Prostate gland (tissue), 2 donors: ENCODE data around the gene BAG5.

Experiments
- CTCF ChIP-seq, 4 experiments: fragments of 200-600 bp in 2 of 4; fragments of 450-650 bp in 2 of 4; sonication (generic) in 2 of 4; IDR thresholded peaks; 1 replicate in 3 of 4; 2 replicates in 1 of 4; pipeline ENCODE4 v1.5.1; 2016 to 2019; ENCODE audit warnings: antibody characterized with exemption in 4 of 4, mild to moderate bottlenecking in 2 of 4, moderate library complexity in 2 of 4
- POLR2A ChIP-seq: fragments of 450-650 bp; IDR thresholded peaks from one replicate; pipeline ENCODE4 v1.6.1; 2016; ENCODE audit warnings: antibody characterized with exemption, mild to moderate bottlenecking

- no peak for TF ChIP-seq POLR2A
- no peak for TF ChIP-seq CTCF (IDR thresholded peaks at IDR 0.05)
Measured at GRCh38 chr14:103533999-103534575, 28.4 kb downstream of the BAG5 start.
